CD1c-positive myeloid dendritic cell (primary cell): Measurements from ENCODE around the gene REL.
"Not testable (repeated sequence)": the region's sequence is repeated elsewhere in the genome, so short reads cannot be mapped to it uniquely, and the experiment has no call there.

ENCODE experiments used
- DNase-seq: peaks from one replicate; pipeline ENCODE4 v3.0.0-alpha.2; 2016; ENCODE audit errors: extremely low spot score

REL gene

DNA sequence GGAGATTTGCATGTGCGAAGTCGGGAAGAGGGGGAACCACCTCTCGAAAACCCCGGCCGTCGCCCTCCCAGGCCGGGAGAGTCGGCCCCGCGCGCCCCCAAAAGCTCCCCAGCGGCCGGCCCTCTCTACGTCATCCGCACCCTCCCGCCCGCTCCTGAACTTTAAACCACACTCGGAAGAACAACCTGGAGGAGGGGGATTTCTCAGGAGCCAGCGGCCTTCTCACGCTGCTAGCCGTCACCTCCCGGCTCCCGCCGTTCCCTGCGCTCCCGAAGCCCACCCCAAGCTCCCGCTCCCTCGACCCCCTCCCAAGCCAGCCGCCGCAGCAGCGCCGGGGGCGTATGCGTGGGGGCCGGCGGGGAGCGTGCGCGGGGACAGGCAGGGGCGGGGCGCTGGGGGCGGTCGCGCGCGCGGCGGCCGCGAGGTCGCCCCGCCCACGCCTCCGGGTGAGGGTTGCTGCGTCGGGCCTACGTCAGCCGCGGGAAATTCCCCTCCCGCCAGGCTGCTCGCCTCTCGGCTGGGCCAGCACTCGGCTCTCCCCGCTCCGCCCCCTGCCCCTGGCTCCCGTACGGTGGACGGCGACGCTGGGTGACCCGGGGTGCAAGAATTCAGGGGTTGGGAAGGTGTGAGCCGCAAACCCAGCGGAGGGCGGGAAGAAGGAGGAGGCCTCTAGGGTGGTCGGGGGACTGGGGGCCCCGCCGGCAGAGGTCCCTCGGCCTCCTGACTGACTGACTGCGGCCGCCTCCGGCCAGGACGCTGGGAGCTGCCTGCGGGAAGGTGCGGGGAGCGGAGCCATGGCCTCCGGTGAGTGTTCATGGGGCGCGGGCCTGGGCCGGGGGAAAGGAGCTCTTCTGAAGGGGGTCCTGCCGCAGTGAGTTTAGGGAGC, at the start of gene REL:
TSS of gene REL (plus strand) at position 528 of the 886 bp plus-strand sequence. CDS start at position 795, 267 bp downstream.
- DNase-seq = peak; percentile 96

- no peak for DNase-seq
Measured at GRCh38 chr2:60831921-60832320, 49.5 kb upstream of the REL start.

GRCh38 chr2:60832621-60833020, 48.8 kb upstream of the REL start:
- no peak for DNase-seq

DNA sequence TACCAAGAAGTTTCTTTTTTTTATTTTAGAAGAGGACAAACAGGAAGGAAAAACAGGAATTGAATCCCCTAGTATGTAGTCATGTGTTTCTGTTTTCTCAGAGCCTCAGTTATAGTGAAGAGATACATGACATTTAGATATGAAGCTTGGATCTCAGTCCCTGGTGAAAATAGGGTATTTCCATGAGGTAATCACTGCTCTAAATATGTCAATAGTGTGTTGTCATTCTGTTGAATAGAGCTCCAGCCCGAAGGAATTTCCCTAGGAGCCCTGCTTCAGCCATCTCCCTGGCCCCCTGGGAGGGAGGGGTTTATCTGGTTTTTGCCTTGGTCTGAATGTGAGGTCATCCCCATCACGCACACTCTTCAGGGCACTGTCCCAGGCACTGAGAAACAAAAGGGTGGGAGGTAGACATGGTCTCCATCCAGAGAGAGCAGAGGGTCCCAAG, 47.1 kb upstream of the REL start:
- DNase-seq = peak; percentile 82

GRCh38 chr2:60836491-60836890, 44.9 kb upstream of the REL start:
- no peak for DNase-seq

DNA sequence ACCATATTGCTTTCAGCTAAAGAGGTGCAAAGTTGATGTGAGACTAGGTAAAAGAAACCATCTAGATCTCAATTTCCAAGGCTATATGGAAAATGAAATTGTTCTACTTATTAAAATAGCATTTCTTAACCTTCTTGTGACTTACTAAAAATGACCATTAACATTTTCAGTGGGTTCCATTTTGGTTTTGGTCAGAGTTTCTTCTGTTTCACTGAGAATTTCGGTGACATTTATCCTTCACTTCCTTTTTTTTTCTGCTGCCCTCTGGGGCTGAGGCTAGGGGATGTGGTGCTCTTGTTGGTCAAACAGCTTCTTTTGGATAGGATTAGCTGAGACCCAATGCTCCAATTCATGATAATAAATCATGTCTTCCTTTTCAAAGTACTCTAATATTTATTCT, 44.3 kb upstream of the REL start:
- DNase-seq = peak; percentile 28

DNA sequence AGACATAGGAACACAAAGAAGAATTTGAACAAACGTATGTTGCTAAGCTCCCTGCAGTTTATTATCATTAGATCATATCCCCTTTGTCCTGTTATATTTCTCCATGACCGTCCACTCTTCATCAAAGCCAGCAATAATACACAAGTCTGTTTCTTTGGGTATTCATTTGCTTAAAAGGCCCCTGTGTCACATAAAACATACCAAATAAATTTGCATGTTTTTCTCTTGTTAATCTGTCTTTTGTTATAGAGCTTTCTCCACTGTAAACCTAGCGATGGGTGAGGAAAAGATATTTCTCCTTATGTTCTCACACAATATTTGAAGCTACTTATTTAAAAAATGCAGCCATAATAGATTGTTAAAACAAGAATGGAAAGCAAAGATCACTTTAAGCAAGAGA, 42.9 kb upstream of the REL start:
- DNase-seq = no peak

- no peak for DNase-seq
Measured at GRCh38 chr2:60839126-60839813, 42.1 kb upstream of the REL start.

DNA sequence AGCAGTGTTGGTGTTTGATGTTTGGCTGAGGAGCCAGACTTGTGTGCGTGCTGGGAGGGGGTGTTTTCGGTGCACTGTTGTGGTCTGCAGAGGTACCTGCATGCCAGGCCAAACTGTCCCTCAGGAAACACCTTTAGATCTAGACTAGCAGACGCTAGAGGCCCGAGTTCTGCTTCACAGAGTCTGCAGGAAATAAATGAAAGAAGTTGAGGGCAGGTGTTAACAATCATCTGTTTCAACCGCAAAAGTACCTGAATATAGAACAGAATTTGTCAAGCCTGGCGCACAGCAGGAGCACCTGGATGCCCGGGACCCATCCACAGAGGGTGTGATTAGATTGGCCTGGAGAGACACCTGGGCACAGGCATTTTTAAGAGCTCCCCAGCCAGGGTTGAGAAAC, 40.5 kb upstream of the REL start:
- DNase-seq = no peak

DNA sequence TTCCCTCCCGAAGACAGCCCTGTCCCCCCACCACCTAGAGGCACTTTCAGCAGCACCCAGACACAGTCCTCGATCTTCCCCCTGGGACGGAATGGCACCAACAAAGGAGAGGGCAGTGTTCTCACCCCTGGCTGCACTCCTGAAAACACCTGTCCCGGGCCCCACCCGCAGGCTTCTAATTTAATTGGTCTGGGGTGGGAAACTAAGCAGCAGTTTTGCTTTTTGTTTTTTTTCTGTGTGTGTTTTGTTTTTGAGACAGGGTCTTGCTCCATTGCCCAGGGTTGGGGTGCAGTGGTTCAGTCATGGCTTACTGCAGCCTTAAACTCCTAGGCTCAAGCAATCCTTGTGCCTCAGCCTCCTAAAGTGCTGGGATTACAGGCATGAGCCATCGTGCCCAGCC, 38.4 kb upstream of the REL start:
- DNase-seq = no peak

DNA sequence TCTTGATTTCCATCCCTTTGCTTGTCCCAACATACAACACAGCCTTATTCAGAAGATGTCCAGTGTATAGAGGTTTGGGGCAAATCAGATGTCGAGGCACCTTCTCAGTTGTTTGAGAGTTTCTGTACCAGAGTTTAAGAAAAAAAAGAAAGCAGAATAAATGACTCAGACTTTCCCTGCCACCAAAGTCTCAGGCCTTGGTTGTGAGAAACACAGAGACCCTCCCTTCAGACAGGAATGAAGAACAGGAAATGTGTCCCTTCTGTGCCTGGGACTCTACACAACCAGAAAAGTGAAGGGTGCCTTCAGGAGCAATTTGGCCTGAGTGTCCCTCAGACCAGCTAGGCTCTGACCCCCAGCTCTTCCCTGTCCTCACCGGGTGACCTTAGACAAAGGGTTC, 37.3 kb upstream of the REL start:
- no peak for DNase-seq

GRCh38 chr2:60847854-60848253, 33.5 kb upstream of the REL start:
- no peak for DNase-seq

DNA sequence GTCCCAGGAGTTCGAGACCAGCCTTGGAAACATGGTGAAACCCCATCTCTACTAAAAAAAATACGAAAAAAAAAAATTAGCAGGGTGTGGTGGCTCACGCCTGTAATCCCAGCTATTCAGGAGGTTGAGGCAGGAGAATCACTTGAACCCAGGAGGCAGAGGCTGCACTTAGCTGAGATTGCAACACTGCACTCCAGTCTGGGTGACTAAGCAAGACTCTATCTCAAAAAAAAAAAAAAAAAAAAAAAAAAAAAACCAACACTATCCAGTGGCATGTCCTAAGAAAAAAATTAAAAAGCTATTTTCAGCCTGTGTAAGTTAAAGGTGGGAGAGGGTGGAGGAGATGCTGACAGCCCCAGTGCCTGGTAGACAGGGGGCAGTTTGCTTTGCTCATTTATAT, 32.2 kb upstream of the REL start:
- DNase-seq = no peak

- peak; percentile 72 for DNase-seq
Measured at GRCh38 chr2:60852282-60852860, 29.0 kb upstream of the REL start.

DNA sequence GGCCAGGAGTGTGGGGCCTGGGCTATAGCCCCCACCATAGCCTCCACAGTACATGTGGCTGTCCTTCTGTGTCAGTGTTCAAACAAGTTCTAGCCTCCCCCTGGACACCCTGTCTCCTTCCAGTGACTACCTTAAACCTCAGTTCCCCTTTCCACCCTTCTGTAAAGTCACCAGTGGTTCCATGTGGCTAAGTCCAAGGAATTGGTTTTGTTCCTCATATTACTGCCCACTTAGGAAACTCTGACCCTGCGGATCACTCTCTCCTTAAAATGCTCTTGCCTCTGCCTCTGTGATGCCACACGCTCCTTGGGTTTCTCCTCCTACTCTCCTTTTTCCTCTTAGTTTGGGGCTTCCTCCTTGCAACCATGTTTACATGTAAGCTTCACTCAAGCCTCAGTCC, 27.8 kb upstream of the REL start:
- peak; percentile 87 for DNase-seq

DNA sequence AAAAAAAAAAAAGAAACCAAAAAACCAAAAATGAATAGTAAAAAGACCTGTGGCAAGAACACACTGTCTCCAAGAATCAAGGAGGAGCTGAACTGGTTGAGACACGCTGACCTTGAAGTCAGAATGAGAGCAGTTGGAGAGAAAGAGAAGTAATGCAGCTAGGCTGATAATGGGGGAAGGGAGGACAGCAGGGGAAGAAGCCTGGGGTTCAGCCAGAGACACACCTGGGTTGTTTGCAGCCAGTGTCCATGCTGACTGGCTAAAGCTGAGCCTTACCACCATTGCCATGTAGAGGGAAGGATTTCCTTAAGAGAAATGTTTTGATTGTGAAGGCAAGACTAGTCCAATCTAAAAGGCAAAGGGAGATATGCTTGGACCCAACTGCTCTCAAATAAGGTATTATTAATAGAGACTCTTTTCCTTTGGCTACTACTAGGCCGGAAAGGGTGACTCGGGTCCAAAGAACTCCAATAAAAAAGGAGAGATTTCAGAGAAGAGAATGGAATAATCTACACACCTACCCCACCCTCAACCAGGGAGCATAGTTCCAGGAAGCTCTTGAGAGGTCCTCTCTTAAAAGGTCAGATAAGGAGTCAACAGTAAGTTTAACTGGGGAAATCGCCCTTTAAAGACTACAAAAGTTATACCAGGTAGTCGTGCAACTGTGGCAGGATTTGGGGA, 25.2 kb upstream of the REL start:
- no peak for DNase-seq

DNA sequence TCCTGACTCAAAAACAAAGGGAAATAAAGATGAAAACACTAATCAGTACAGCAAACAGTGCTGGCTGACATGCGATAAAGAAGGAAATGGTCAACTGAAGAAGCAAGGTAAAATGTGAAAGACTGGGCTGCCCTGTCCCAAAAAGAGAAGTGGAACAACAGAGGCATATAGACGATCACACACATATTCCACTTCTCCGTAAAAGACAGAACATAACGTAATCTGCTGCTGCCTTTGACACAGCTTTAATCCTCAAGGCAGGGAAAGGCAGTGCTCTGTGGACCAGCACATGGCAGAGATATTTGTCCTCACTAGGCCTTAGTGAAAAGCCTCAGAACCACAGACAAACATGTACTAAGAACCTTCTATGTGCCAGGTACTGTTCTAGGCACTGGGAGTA, 24.3 kb upstream of the REL start:
- peak; percentile 70 for DNase-seq

DNA sequence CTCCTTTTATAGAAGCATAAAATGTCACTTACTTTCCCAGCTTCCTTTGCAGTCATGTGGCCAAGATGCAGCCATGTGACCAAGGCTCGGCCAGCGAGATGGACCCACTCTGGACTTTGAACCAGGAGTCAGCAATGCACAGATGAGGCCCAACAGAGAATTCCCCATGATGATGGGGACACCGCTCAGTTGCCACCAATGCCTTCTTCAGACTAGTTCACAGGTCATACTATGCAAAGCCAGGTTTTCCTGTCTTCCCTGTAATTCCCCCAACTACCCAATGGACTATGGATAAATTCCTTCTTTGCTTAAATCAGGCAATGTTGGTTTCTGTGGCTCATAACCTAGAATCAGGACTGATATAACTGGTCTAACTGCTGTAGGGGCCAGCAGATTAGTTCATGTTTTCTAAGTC, 22.5 kb upstream of the REL start:
- DNase-seq = no peak

GRCh38 chr2:60861736-60862135, 19.6 kb upstream of the REL start:
- no peak for DNase-seq

GRCh38 chr2:60862642-60863041, 18.7 kb upstream of the REL start:
- no peak for DNase-seq

GRCh38 chr2:60865361-60865760, 16.0 kb upstream of the REL start:
- DNase-seq = not testable (repeated sequence)

DNA sequence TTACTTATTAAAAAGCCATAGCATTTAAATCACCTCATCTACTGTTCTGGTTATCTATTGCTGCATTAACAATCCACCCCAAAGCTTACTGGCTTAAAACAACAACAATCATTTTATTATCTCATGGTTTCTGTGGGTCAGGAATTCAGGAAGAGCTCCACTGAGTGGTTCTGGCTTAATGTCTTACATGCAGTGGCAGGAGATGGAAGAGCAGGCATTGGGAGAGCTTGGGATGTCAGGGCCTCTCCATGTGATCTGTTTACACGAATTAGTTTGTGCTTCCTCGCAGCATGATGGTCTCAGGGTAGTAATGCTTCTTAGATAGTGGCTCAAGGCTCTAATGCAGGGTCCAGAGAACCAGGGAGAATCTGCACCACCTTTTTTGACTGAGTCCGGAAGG, 14.4 kb upstream of the REL start:
- DNase-seq = no peak
